Activated CD4-positive, alpha-beta memory T cell treated with anti-CD3 and anti-CD28 coated beads for 36 hours (primary cell): ENCODE data around the gene GPHA2. TPM values are rescaled to one million over a fixed set of nuclear protein-coding genes. Genes with fewer than 3 reads are reported as not detected.

Experiments
- CTCF ChIA-PET: fragments of 350-600 bp; sonication (Branson Sonifier 250); formaldehyde crosslinking; loops from one replicate; lab custom pipeline; 2021; ENCODE audit warnings: antibody characterized with exemption, inconsistent platforms; lab: Charles Lee
- POLR2A ChIA-PET: fragments of 350-600 bp; sonication (Branson Sonifier 250); formaldehyde crosslinking; loops from one replicate; lab custom pipeline; 2021; ENCODE audit warnings: antibody characterized with exemption; lab: Charles Lee
- DNase-seq: peaks from one replicate; pipeline ENCODE4 v3.0.0-alpha.2; 2020
- H3K27ac Mint-ChIP-seq: one replicate; pipeline ENCODE4 v1.8.0; 2021; ENCODE audit warnings: mixed read lengths
- H3K27me3 Mint-ChIP-seq: one replicate; pipeline ENCODE4 v1.8.0; 2021; ENCODE audit warnings: mixed read lengths
- H3K36me3 Mint-ChIP-seq: one replicate; pipeline ENCODE4 v1.8.0; 2021; ENCODE audit warnings: mixed read lengths
- H3K4me1 Mint-ChIP-seq: one replicate; pipeline ENCODE4 v1.8.0; 2021; ENCODE audit warnings: low read depth, mixed read lengths
- H3K4me3 Mint-ChIP-seq: one replicate; pipeline ENCODE4 v1.8.0; 2021; ENCODE audit warnings: mild to moderate bottlenecking, mixed read lengths
- H3K9me3 Mint-ChIP-seq: one replicate; pipeline ENCODE4 v1.8.0; 2021; ENCODE audit warnings: mixed read lengths
- intact Hi-C: fragments of 100-400 bp; cut with micrococcal nuclease; formaldehyde crosslinking; loops from one replicate; pipeline ENCODE4 v1.15.1; 2023
- total RNA-seq, 2 experiments: library from RNA; stranded (reverse); gene quantifications; one replicate each; pipeline ENCODE4 v1.2.3, GENCODE V29; 2021

The GPHA2 gene
- total RNA-seq, 2 experiments from 2014 or later: 0.46 TPM; not detected in 1

DNA sequence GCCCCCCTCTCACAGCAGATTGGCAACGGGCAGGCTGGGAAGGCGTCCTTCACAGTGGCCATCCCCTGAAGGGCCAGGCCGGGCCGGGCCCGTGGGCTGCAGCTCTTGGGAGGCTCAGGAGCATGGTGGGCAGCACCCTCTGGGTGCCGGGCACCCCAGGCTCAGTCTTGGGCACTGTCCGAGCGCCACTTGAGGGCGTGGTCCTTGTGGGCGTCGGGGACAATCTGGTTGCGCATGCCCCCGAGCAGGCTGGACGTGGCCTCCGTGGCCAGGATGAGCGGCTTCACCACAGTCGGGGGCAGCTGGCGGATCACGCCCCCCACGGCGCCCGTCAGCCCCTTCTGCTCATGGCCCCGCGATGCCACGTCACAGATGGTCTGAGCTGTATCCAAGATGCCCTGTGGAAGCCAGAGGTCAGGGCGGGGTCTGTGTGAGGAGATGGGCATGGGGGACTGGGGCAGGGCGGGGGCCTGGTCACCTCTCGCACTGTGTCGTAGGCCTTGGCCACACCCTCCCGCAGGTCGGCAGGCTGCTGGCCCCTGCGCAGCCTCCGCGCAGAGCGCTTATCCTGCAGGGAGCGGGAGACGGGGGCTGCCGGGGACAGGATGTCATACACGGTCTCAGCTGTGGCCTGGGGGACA lies 40.8 kb downstream of the GPHA2 start:
- H3K36me3 Mint-ChIP-seq: peaks cover 8% of the 10 kb centered on the region
- H3K9me3 Mint-ChIP-seq: no peaks in the 10 kb centered on the region
- H3K4me3 Mint-ChIP-seq: no peak overlapping the region
- H3K27ac Mint-ChIP-seq: no peak overlapping the region
- H3K4me1 Mint-ChIP-seq: peaks cover 8% of the 10 kb centered on the region
- CTCF ChIA-PET: interaction anchor here (1.3 to 29.7 kb wide), 3 partner anchors 14 to 38 kb away, joined by 4 to 1198 read pairs (median 5); partner anchors contain the start of genes CDC42BPG and EHD1
- DNase-seq: no peak
- POLR2A ChIA-PET: no interaction called here
- no peaks in the 10 kb centered on the region for H3K27me3 Mint-ChIP-seq
- intact Hi-C loops: loop anchor here (1.0 kb wide), 1 partner anchor 48 kb away; no protein-coding TSS in a partner anchor

DNA sequence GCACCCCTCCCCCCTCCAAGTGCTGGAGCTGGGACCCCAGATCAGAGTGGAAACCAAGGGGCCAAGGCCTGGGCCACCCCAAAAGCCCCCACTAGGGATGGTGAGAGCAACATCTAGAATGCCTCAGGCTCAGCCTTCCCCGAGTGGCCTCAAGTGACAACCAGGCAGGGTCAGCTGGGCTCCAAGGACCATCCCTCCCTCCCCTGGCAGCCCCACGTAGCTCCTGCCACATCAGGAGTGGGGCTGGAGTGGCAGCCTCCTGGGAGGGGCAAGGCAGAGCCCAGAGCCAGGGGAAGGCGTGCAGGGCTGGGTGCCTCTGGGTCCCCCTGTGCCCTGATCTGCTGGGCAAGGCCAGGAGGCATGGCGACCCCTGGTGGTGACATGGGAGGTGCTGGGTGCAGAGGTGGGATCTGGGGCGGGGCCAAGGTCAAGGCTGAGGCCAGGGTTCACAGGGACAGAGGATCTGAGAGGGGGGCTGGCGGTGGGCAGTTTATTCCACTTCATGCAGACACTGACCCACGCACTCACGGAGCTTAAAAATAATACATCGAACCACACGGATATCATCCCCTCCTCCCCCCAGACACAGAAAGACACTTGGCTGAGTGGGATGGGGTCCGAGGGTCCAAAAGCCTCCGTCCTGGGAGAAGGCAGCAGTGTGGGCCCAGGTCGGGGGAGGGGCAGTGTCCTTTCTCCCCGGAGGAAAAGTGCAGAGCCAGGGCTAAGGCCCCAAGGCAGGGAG lies 41.5 kb downstream of the GPHA2 start:
- no peaks in the 10 kb centered on the region for H3K9me3 Mint-ChIP-seq
- no peaks in the 10 kb centered on the region for H3K27me3 Mint-ChIP-seq
- intact Hi-C loops: loop anchor here (1.0 kb wide), 1 partner anchor 47 kb away; no protein-coding TSS in a partner anchor
- H3K27ac Mint-ChIP-seq: peak overlapping the region; percentile 46
- POLR2A ChIA-PET: interaction anchor here (0.9 to 1.3 kb wide), 4 partner anchors 10 to 46 kb away, joined by 3 to 4 read pairs (median 4); partner anchors contain the start of gene EHD1
- CTCF ChIA-PET: interaction anchor here (0.8 to 29.7 kb wide), 13 partner anchors 9 to 241 kb away, joined by 3 to 1198 read pairs (median 4); partner anchors contain the start of genes CDC42BPG and EHD1
- DNase-seq: peak; percentile 94
- no peak overlapping the region for H3K4me3 Mint-ChIP-seq
- H3K4me1 Mint-ChIP-seq: peaks cover 2% of the 10 kb centered on the region
- peaks cover 5% of the 10 kb centered on the region for H3K36me3 Mint-ChIP-seq

DNA sequence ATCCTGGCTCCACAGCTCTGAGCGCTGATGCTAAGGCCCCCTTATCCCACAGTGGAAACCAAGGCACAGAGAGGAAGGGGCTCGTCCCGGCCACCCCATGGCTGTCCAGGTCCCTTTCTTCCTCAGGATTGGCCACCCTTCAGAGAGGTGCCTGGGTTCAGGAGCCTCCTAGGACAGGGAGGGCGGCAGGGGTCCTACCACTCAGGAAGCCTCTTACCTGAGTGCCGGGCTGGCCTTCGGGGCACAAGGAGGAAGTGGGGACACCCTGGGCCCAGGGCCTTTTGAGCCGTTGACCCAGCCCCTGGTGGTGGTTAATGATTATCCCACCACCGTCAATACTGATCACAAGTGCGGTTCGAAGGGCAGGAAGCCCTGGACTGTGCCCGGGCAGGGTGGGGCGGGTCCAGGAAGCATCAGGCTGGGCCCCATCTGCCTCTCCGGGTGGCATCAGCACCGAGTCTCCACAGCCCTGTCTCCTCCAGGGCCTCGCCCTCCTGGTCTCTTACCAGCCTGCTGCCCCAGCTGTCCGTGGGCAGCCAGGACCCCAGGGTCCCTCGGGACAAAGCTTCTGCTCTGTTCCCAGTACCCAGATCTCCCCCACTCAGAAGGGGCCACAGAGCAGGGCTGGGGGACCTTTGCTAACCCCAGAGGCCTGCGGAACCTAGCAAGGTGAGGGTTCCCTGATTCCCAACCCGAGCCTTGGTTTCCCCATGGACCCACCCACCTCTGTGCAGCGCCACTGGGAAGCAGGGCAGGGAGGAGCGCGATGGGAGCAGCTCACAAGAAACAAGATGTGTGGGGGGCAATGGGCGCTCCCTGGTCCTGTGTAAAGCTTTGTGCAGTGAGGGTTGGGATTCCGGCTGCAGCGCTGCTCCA lies 42.3 kb downstream of the GPHA2 start:
- POLR2A ChIA-PET: interaction anchor here (0.9 to 1.3 kb wide), 4 partner anchors 9 to 45 kb away, joined by 3 to 4 read pairs (median 4); partner anchors contain the start of gene EHD1
- Mint-ChIP-seq H3K36me3 (peaks cover 4% of the 10 kb centered on the region), H3K9me3 (no peaks in the 10 kb centered on the region), H3K4me3 (no peak overlapping the region), H3K27me3 (no peaks in the 10 kb centered on the region), H3K4me1 (peaks cover 4% of the 10 kb centered on the region), H3K27ac (no peak overlapping the region)
- CTCF ChIA-PET: interaction anchor here (0.8 to 29.7 kb wide), 14 partner anchors 8 to 242 kb away, joined by 3 to 1198 read pairs (median 4); partner anchors contain the start of genes CDC42BPG and EHD1
- intact Hi-C loops: loop anchor here (1.0 kb wide), 1 partner anchor 46 kb away; no protein-coding TSS in a partner anchor
- DNase-seq: no peak

DNA sequence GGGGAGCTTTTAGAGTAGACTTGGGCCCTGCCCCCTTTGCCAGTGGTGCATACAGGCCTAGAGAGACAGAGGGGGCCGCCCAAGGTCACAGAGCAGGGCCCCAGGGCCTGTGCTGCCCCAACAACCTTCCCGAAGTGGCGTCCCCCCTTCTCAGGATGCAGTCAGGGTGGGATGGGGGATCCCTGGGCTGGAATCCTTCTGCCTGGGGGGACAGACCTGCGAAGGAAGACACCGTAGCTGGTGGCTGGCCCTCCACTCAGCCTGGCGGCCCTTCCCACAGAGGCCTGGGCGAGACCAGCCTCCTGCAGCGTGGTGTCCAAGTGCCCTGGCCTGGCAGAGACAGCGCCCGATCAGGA lies 42.9 kb downstream of the GPHA2 start:
- Mint-ChIP-seq H3K27me3 (no peaks in the 10 kb centered on the region), H3K36me3 (peaks cover 2% of the 10 kb centered on the region), H3K27ac (no peak overlapping the region), H3K4me3 (no peak overlapping the region), H3K4me1 (peaks cover 9% of the 10 kb centered on the region), H3K9me3 (no peaks in the 10 kb centered on the region)
- intact Hi-C loops: no loop called here
- POLR2A ChIA-PET: no interaction called here
- DNase-seq: no peak
- CTCF ChIA-PET: interaction anchor here (1.4 to 29.7 kb wide), 2 partner anchors 36 to 105 kb away, joined by 3 to 1198 read pairs; partner anchors contain the start of gene CDC42BPG

DNA sequence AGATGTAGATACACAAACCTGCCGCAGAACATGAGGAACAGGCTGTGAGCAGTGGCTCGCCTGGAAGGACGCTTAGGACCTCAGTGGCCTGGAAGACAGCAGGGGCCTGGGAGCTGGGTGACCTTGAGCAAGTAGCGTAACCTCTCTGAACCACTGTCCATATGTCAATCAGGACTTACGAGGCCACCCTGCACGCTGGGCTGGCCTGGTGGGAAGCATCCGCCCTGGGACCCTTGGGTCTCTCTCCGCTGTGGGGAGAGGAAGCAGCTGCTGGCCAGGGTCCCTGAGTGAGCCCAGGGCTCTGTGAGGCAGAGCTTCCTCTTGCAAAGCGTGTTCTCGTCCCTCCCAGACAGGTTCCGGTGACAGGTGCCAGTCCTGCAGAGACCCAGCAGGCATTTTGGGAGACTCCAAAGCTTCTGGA lies 43.3 kb downstream of the GPHA2 start:
- POLR2A ChIA-PET: no interaction called here
- CTCF ChIA-PET: interaction anchor here (1.4 to 29.7 kb wide), 2 partner anchors 36 to 105 kb away, joined by 3 to 1198 read pairs; partner anchors contain the start of gene CDC42BPG
- peaks cover 2% of the 10 kb centered on the region for H3K36me3 Mint-ChIP-seq
- no peaks in the 10 kb centered on the region for H3K27me3 Mint-ChIP-seq
- H3K27ac Mint-ChIP-seq: no peak overlapping the region
- H3K9me3 Mint-ChIP-seq: no peaks in the 10 kb centered on the region
- H3K4me3 Mint-ChIP-seq: no peak overlapping the region
- DNase-seq: no peak
- H3K4me1 Mint-ChIP-seq: peaks cover 12% of the 10 kb centered on the region
- intact Hi-C loops: no loop called here

DNA sequence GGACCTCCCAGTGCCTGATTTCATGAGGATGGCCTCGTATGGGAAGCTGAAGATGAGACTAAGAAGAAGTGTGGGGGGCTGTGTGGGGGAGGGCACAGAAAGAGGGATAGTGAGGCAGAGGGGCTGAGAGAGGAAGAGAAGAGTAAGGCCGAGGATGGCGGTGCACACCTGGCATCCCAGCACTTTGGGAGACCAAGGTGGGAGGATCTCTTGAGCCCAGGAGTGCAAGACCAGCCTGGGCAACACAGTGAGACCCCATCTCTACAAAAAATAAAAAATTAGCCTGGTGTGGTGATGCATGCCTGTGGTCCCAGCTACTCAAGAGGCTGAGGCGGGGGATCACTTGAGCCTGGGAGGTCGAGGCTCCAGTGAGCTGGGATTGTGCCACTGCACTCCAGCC lies 43.8 kb downstream of the GPHA2 start:
- Mint-ChIP-seq H3K27me3 (no peaks in the 10 kb centered on the region), H3K36me3 (peaks cover 2% of the 10 kb centered on the region), H3K4me1 (peaks cover 15% of the 10 kb centered on the region), H3K27ac (no peak overlapping the region), H3K4me3 (no peak overlapping the region), H3K9me3 (no peaks in the 10 kb centered on the region)
- ChIA-PET CTCF (interaction anchor here (0.7 to 29.7 kb wide), 3 partner anchors 13 to 104 kb away, joined by 3 to 1198 read pairs (median 3); partner anchors contain the start of genes CDC42BPG and EHD1), POLR2A (no interaction called here)
- DNase-seq: no peak
- intact Hi-C loops: no loop called here

DNA sequence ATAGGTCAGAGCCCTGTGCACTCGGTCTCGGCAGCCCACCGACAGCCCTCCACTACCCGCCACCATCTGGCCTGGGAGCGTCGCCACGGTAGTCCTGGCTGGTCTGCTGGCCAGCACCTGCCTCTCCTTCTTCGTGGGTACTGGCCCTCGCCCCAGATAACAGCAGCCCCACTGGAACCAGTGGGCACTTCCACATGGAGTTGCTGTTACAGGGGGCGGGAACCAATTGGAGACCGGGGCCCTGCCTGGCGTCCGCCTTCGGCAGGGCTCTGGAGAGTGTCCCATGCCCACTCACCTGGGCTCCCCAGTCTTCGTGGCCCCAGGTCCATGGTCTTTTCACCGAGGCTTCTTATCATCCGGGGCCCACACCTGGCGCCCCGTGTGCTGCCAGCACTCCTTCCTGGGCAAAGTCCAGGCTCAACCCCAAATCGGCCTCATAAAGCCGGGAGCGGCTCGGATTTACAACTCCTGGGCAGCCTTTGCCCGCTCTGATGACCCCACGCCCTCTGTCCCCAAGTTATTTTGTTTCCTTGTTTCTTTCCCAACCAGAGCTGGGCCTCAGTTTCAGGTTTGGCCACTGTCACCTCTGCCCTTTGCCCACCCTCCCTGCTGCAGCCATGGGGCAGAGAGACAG lies 44.4 kb downstream of the GPHA2 start:
- DNase-seq: no peak
- CTCF ChIA-PET: interaction anchor here (0.7 to 29.7 kb wide), 2 partner anchors 13 to 35 kb away, joined by 3 to 1198 read pairs; partner anchors contain the start of genes CDC42BPG and EHD1

DNA sequence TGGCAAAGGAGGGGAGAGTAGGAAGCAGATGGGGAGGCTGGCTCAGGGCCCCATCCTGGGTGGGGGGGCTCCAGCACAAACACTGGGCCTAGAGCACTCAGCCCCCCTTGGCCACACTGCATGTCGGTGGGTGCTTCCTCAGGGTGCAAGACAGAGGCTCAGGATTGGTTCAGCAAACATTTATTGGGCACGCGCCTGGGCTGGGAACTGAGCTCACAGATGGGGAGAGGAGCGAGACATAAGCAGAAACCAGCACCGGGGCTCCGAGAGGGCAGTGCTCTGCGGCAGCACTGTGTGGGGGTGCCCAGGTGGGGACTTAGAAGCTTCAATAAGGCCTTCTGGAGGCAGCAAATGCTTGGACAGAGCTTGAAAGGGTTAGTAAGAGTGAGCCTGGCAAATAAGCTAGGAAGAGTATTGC lies 45.2 kb downstream of the GPHA2 start:
- no peak for DNase-seq
- Mint-ChIP-seq H3K27ac (no peak overlapping the region), H3K27me3 (no peaks in the 10 kb centered on the region), H3K9me3 (no peaks in the 10 kb centered on the region), H3K36me3 (peaks cover 2% of the 10 kb centered on the region), H3K4me3 (no peak overlapping the region), H3K4me1 (peaks cover 22% of the 10 kb centered on the region)
- intact Hi-C loops: no loop called here
- ChIA-PET POLR2A (interaction anchor here (1.2 kb wide), 1 partner anchor 31 kb away, joined by 4 read pairs; no protein-coding TSS in a partner anchor), CTCF (interaction anchor here (1.3 to 29.7 kb wide), 3 partner anchors 11 to 123 kb away, joined by 3 to 1198 read pairs (median 4); partner anchors contain the start of genes ARL2, CDC42BPG and EHD1)

More for the DNA sequence above, 44.4 kb downstream of the GPHA2 start:
- Mint-ChIP-seq H3K27me3 (no peaks in the 10 kb centered on the region), H3K4me1 (peaks cover 15% of the 10 kb centered on the region), H3K36me3 (peaks cover 2% of the 10 kb centered on the region), H3K4me3 (no peak overlapping the region), H3K9me3 (no peaks in the 10 kb centered on the region), H3K27ac (no peak overlapping the region)
- intact Hi-C loops: no loop called here
- POLR2A ChIA-PET: interaction anchor here (1.2 kb wide), 1 partner anchor 32 kb away, joined by 4 read pairs; no protein-coding TSS in a partner anchor

DNA sequence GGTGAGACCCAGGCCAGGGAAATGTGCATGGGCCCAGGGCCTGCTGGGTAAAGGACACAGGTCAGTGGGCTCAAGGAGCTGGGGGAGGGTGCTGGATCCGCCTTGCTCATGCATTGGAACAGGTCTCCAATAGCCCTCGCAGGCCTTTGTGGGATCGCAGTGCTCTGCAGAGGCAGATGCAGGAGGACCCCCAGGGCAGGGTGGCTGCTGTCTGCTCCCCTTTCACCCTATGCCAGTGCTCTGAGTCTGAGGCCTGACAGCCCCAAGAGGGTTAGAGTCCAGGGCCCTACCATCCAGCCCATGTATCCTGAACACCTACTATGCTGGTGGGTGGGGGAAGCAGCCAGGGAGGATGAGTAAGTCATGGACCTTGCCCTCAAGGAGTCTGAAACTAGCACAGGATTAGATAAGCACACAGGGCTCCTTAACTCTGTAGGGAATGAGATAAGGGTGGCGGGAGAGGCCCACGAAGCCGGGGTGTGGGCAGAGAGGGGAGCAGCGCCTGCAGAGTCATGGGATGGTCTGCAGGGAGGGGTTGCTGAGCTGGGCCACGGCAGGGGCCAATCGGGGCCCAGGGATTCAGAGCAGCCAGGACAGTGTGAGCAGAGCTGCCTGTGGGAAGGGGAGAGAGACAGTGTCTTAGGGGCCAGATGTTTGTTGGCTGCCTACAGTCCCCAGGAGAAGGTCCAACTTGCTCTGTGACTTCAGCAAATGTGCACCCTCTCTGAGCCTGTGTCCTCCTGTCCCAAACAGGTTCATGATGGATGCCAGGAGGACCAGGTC lies 46.8 kb downstream of the GPHA2 start:
- intact Hi-C loops: loop anchor here (1.0 kb wide), 1 partner anchor 11 kb away; the partner anchor contains the start of gene EHD1

DNA sequence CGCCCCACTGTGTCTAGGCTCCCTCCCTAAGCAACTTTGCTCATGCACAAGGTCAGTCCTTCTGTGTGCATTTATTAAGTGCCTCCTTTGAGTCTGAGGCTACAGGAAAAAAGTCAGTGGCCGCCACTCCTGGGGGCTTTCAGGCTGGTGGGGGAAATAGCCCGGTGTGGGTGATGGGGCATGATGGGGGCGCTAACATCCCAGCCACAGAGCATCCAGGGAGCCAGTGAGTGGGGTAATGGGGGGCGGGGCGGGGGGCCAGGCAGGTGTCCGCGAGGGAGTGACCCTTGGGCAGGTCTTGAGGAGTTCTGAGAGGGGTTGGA lies 47.3 kb downstream of the GPHA2 start:
- Mint-ChIP-seq H3K4me1 (peaks cover 30% of the 10 kb centered on the region), H3K27me3 (no peaks in the 10 kb centered on the region), H3K27ac (no peak overlapping the region), H3K4me3 (peak overlapping the region; percentile 66), H3K9me3 (no peaks in the 10 kb centered on the region), H3K36me3 (no peaks in the 10 kb centered on the region)
- ChIA-PET POLR2A (interaction anchor here (0.6 to 1.8 kb wide), 4 partner anchors 11 to 32 kb away, joined by 3 to 9 read pairs (median 5); no protein-coding TSS in a partner anchor), CTCF (interaction anchor here (0.5 to 29.7 kb wide), 17 partner anchors 8 to 216 kb away, joined by 3 to 1198 read pairs (median 4); partner anchors contain the start of genes ARL2, CDC42BPG, EHD1 and SF1)
- DNase-seq: no peak
- intact Hi-C loops: loop anchor here (1.0 kb wide), 1 partner anchor 10 kb away; the partner anchor contains the start of gene EHD1

More for the DNA sequence above, 46.8 kb downstream of the GPHA2 start:
- no peaks in the 10 kb centered on the region for H3K27me3 Mint-ChIP-seq
- no peak overlapping the region for H3K4me3 Mint-ChIP-seq
- no peak for DNase-seq
- H3K4me1 Mint-ChIP-seq: peaks cover 30% of the 10 kb centered on the region
- ChIA-PET POLR2A (interaction anchor here (1.3 to 1.8 kb wide), 2 partner anchors 28 to 32 kb away, joined by 4 to 9 read pairs; no protein-coding TSS in a partner anchor), CTCF (interaction anchor here (1.0 to 29.7 kb wide), 6 partner anchors 10 to 125 kb away, joined by 3 to 1198 read pairs (median 9); partner anchors contain the start of genes ARL2, CDC42BPG and EHD1)
- no peaks in the 10 kb centered on the region for H3K9me3 Mint-ChIP-seq
- no peak overlapping the region for H3K27ac Mint-ChIP-seq
- no peaks in the 10 kb centered on the region for H3K36me3 Mint-ChIP-seq
